HG03432 (cell line): ENCODE measurements around the gene SPTLC2.

ENCODE experiments used
- ATAC-seq: cut with Tn5 transposase; IDR thresholded peaks from one replicate; pipeline ENCODE4 v1.9.1; 2021; ENCODE audit warnings: mild to moderate bottlenecking, moderate library complexity; ENCODE audit not compliant: unreplicated experiment

SPTLC2 gene

DNA sequence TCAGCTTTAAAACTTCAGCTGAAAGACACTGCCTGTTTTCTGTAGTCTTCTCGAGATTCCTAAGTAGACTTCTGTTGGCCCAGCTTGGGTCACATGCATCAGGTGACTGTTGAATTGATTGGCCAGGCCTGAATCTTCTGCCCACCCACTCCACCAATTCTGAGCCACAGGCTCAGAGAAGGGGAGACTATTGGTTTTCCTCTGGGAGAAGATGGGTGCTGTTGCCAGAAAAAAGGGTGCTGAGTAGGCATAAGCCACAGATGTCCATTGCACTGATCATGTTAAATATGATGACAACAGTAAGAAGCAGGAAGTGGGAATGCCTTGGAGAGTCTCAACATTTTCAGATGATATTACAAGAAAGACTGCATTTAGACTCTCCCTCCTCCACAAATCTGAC, 6.8 kb upstream of the SPTLC2 start:
- no peak for ATAC-seq

DNA sequence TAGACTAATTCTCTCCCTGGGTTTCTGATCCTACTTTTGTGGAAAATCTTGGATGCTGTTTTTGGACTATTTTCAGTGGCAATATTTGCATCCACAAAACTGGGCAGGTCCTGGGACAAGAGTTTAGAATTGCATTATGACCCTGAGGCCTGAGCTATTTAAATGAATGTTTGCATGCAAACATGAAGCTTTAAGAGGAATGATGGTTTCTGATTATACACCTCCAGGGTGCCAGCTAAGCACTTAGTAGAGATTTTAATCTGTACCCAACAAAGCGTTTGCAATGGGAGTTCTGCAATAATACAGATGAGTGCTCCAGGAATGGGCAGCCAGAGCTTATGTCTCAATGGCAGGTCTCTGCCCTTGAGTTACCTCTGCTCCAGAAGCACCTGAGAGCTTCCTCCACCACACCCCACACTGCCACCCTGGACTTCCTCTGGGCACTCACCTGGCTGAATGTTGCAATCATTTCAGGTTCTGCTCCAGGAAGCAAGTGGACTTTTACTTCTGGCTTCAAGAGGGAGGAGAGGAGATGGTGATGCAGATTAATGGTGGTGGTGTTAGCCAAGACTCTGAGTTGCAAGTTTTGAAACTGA, 6.0 kb upstream of the SPTLC2 start:
- ATAC-seq: no peak

DNA sequence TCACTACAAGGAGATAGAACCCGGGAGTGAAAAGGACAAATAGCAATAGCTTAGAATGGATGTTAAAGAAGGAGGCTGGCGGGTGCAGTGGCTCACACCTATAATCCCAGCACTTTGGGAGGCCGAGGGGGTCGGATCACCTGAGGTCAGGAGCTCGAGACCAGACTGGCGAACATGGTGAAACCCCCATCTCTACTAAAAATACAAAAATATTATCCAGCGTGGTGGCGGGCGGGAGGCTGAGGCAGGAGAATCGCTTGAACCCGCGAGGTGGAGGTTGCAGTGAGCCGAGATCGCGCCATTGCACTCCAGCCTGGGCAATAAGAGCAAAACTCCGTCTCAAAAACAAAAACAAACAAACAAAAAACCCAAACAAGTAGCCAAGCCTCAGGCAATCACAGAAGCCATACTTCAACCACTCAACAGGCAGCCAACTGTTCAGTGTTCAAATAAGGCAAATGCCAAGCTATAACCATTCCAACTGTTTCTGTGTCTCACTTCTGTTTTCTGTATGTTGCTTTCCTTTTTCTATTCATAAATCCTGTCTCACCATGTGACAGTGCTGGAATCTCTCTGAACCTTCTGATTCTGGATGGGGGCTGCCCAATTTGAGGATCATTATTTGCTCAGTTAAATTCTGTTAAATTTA, 3.9 kb upstream of the SPTLC2 start:
- no peak for ATAC-seq

DNA sequence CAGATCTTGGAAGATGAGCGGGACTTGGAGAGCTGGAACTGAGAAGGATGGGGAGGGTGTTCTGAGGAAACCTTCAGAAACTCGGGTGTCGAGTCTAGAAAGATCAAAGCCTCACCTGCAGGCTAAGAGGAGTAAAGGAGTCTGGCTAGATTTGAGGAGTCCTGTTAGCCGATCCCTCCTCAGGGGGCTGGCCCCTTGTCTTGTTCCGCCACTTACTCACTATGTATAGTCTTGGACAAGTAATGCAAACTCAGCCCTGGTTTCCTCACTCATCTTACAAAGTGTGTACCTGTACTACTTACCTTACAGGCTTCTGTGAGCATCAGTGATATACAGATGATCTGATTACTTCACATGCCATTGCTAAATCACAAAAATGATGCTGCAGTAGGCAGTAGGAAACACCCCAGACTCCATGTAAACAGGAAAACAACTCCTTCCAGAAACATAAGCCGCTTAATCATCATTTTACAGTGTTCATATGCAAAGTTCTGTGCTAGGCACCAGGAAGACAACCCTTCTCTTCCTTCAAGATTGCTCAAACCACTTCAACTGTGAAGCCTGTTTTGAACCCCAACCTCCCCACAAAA, 2.0 kb upstream of the SPTLC2 start:
- ATAC-seq: no peak

DNA sequence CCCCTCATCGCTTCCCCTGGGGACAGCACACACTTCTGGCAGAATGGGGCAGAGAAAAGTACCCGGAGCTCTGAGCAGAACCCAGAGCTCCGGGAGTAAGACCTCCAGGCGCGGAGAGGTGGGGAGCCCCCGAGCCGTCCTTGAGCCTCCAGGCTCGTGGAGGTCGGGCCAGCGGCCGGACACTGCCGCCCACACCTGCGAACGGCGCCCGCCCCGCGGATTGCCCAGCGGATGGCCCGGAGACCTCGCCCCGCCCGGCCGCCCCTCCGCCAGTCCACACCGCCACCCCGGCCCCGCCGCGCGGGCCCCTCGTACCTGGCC, 344 bp downstream of the SPTLC2 start:
- no peak for ATAC-seq

DNA sequence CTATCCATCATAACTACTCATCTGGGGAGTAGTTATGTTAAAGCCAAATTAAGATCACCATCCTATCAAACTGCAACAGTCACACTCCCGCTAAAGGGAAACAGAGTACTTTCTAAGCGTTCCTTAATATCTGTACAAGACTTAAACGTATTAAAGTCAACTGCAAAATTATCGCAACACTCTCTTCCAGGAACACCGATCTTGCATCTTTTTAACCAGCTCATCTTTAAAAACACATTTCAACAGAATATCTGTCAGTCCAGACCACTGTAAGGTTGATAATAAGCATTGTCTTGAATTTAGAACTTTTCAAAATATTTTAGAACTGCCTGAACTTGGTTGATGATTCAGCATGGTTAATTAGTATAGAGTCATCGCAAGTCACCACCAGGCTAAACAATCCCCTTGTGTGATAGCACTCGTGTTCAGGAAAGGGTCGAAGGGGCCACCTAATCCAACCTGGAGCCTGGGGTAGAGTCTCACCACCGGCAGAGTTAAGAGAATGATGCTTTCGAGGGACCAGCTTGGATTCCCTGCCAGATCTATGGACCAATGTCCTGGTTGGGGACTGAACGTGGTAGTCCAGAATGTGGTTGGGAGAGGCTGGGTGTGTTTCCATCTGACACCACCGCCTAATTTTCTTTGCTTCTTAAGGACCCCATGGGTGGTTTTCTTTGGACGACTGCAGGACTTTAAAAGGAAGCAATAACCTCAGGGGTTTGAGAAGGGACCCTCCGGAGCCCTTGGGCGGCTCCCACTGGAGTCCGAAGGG, 890 bp downstream of the SPTLC2 start:
- ATAC-seq: no peak

DNA sequence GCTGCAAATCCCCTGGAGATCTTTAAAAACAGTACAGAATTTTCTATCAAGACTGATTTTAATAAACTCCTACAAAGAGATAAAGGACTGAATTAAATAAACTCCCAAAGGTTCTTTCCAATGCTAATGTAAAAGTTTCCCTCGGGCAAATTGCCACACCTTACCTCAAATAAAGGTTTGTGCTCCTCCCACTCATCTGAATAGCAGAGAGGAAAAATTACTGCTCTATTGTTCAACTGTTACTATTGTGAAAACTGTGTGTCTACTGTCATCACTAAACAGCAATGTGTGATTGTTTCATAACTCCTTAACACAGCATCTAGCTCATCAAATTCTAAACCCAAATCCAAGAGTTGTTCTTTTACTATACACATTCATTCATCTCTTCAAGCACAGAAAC, 3.2 kb downstream of the SPTLC2 start:
- ATAC-seq: no peak

DNA sequence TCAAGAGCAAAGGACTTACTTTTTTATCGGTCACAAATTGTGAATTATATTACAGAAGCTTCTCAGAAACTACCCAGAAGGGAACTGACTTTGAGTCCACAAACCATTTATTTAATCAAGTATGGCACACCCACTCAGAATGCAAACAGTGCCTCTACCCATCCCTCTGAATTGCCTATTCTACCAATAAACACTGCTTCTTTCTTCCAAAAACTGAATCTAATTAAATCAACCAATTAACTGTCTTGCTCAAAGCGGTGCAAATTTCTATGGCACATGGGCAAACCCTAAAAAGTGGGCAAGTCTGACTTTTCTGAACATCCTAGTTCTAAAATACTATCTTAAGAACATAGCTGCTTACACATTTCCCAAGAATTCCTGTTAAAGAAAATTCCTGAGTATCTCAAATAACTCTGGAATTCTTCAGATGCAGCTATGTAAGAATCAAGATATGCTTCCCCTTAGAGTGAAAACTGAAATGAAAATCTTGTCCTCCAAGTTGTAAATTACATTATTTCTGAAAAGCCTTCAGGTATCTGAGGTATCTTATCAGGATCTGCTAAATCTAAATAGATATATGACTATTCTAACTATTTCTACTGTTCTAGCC, 4.3 kb downstream of the SPTLC2 start:
- no peak for ATAC-seq

DNA sequence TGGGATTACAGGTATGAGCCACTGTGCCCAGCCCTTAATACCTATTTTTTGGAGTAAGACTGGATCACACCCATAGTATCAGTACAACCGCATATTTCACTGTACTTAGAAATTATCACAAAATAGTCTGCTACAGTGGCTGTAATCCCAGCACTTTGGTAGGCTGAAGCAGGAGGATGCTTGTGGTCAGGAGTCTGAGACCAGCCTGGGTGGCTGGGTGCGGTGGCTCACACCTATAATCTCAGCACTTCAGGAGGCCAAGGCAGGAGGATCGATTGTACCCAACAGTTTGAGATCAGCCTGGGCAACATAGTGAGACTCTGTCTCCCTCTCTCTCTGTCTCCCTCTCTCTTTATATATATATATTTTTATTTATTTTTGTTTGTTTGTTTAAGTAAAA, 5.9 kb downstream of the SPTLC2 start:
- no peak for ATAC-seq

DNA sequence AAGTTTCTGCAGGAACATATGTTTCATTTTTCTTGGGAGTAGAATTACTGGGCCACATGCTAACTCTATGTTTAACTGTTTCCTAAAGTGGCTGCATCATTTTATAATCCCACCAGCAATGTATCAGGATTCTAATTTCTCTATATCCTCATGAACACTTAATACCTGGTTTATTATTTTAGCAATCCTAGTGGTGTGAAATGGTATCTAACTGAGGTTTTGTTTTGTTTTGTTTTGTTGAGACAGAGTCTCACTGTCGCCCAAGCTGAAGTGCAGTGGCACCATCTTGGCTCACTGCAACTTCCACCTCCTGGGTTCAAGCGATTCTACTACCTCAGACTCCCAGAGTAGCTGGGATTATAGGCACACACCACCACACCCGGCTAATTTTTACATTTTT, 6.5 kb downstream of the SPTLC2 start:
- ATAC-seq: no peak

DNA sequence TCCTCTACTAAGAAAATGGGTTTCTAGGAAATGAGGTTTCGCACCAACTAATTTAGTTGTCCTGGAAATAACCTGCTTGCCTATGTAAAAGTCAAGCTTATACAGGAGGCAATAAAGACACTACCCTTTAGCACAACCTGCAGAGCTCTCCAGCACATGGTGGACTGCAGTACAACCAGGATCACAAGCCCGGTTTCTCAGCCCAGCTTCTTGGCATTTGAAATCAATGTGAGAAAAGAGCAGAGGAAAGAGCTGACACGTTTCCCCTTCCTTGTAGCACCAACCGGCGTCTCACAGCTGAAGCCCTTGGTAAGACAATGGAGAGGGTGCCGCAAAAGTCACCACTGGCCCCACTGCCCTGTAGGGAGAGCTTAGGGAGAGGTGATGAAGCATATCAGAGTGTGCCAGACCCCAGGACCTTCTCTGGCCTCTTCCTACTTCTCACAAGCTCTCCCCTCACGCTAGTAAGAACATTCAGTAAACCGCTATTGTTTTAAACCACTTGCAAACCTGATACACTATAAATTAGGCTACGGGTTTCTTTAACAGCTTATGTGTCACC, 8.6 kb downstream of the SPTLC2 start:
- ATAC-seq: peak; percentile 65

DNA sequence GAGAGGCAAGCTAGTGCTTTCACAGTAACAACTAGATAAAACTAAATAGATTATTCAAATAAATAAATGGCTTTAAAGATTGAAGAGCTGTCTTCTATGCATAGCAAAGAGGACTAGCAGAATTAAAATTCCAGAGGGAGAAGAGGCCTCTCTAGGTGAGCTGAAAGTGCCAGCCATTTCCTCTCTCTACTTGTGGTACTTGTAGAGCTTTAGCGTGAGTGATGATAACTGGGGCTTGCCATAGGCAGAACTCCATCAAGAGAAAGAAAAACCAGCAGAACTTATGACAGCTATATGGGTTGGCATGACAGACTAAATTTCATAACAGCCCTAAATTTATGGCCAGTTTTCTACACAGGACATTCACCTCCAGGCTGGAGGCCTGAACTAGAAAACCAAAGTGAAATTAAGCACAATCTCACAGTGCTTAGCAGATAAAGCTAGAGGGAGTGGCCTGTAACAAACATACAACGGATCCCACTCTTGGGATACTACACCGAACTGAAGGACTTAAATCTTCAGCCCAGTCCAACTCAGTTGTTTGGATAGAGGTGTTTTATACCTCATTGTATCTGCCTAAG, 11.0 kb downstream of the SPTLC2 start:
- ATAC-seq: no peak

DNA sequence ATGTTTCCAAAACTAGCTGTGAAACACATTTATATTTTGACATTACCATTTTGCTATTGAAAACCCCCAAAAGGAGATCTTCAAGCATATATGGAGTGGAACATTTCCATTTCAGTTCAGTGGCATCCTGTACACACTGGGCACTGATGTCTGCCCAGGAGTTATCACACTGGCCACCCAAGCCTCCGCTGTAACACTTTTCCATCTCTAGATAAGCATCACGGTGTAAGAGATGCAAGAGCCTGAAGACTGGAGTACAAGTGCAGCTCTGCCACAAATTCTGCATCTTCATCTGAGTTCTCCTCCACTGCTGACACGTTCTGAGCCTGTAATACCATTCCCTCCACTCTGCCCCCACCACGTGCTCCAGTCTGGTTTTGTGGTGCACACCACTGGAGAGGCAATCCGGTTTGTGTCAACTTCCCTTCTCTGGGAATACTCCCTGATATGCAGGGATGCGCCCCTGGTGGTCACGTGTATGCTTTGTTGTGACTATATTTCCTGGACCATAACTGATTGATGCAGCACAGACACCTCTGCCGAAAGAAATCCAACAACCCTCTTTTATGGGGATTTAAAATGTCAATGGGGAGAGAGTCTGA, 12.7 kb downstream of the SPTLC2 start:
- ATAC-seq: no peak

DNA sequence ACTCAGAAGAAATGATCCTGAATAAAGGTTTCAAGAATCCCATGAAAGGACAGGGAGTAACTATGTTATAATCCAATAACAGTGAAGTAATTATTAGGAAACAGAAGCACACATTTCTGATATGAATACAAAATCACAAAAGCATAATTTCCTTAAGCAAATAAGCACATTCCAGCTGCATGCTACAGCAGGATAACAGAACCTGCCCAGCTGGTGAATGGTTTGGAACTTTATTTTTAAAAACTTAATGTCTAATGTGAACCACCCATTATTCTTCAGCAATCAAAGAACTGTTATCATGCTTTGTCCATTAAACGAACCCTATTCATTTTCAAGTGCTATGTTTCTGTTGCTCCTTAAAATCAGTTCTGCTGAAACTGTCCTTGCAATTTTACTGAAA, 13.4 kb downstream of the SPTLC2 start:
- no peak for ATAC-seq

DNA sequence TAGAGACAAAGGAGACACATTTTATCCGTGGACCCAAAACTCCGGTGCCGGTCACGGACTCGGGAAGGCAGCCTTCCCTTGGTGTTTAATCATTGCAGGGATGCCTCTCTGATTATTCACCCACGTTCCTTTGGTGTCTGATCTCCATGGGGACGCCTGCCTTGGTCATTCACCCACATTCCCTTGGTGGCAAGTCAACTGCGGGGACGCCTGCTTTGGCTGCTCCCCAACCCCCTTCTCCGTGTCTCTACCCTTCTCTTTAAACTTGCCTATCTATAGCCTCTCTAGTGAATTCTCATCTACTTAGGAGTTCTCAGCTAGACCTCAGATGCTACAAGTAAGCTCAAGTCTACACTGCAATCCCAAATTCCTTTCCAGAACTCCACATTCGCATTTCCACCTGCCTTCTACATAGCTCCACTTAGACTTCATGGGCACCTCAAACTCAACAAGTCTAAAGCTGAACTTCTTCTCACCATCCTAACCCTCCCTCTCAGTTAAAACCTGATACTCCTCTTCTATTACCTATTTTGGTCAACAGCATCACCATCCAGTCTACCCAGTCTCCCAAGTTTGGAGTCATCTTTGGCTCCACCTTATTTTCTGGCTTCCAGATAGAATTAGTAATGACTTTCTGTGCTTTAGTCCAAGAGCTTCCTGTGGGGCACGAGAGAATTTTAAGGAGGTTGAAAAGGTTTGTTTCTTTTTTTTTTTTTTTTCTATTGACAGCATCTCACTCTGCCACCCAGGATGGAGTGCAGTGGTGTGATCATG, 14.4 kb downstream of the SPTLC2 start:
- ATAC-seq: no peak

DNA sequence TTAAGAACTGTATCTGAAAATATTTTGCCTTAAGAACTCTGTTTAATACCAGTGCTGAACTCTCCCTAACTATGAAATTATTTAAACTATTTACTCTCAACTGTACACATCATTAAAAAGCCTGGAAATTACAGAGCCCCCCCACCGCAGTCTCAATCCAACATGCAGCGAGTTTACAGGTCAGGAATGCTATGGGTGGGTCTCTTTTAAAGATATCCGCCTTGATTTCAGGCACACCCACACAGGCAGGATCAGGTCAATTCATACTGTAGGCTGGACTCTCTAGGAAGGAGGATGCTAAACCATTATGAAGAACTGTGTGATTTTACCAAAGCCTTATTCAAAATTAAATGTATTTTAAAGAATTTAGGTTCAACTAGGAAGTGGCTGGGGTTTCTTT, 16.5 kb downstream of the SPTLC2 start:
- ATAC-seq: no peak

DNA sequence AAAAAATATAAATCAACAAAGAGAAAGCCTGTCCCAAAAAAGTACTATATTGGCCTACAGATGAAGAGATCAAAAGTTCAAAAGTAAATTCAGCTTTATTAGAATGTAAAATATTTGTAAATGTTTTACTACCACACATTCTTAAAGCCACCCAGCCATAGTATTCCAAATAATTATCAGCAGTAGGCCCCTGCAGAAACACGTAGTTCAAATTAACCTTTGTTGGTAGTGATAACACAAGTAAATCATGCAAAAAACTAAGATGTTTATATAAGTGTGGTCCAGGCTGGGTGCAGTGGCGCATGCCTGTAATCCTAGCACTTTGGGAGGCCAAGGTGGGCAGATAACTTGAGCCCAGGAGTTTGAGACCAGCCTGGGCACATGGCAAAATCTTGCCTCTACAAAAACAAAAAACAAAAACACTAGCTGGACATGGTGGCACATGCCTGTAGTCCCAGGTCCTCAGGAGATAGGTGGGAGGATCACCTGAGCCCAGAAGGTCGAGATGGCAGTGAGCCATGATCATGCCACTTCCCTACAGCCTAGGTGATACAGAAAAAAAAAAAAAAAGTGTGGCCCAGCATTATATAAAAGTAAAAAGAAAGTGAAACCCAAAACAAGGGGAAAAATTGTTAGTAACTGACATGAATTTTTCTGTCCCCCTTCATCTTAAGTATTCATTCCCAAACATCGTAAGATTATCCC, 17.9 kb downstream of the SPTLC2 start:
- no peak for ATAC-seq

DNA sequence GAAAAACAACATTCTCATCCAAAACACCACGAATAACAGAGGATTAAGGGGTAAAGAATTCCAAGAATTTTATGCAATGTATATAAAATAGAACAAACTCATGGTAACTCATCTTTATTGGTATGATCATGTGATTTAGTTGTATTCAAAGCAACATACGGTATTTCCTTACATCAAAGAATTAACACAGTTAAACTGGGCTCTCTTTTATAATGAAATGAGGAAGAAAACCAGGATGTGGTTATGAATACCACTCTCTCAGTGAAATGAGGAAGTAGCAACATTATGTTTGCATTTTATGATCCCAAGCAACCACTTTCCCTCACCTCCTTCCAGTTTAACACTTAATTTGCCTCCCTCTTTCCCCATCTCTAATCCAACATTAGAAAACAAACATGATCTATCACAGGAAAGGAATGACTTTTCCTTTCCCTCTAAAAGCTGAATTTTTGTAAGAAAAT, 22.9 kb downstream of the SPTLC2 start:
- ATAC-seq: peak; percentile 78

DNA sequence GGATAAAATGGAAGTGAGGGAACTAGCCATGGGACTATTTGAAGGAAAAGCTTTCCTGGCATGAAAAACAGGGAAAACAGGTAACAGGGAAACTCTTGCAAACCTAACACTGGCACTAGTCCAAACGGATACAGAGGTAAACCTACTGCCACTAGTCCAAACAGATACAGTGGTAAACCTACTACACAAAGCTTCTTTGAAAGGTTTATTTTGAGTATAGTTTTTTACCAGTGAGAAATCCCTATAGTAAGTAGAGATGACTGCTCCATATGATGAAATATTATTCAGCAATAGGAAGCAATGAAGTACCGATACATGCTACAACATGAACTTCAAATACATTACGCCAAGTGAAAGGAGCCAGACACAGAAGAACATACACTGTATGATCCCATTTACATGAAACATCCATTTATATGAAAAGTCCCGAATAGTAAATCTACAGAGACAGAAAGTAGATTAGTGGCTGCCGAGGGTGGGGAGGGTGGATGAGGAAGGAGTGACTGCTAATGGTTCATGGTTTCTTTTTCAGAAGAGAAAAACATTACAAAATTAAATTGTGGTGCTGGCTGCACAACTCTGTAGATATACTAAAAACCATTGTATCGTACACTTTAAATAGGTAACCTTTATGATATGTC, 25.5 kb downstream of the SPTLC2 start:
- ATAC-seq: peak; percentile 39
